Fibroblast of lung (primary cell): ENCODE data around the gene PCDHGC3. TPM values are rescaled to one million over a fixed set of nuclear protein-coding genes. Genes with fewer than 3 reads are reported as not detected.

ENCODE experiments used
- DNase-seq, 2 donors: peaks; one replicate each; pipeline versions ENCODE4 v3.0.0 to v3.0.0-alpha.2; 2010; ENCODE audit warnings: low read depth in 2 of 2
- H2AFZ ChIP-seq: 2 replicates; pipeline ENCODE4 v1.5.1; 2012; ENCODE audit warnings: low read length, control low read depth, inconsistent platforms
- H3K27ac ChIP-seq: 2 replicates; pipeline ENCODE4 v1.5.1; 2011; ENCODE audit warnings: low read length, control low read depth; ENCODE audit not compliant: insufficient read depth
- H3K27me3 ChIP-seq: 2 replicates; pipeline ENCODE4 v1.5.1; 2011; ENCODE audit warnings: mild to moderate bottlenecking, low read length; ENCODE audit not compliant: control insufficient read depth, insufficient read depth
- H3K36me3 ChIP-seq: 2 replicates; pipeline ENCODE4 v1.5.1; 2011; ENCODE audit warnings: low read length; ENCODE audit not compliant: control insufficient read depth, insufficient read depth
- H3K4me1 ChIP-seq: 2 replicates; pipeline ENCODE4 v1.5.1; 2011; ENCODE audit warnings: low read length; ENCODE audit not compliant: control insufficient read depth, insufficient read depth; ENCODE audit errors: extremely low read depth
- H3K4me2 ChIP-seq: 2 replicates; pipeline ENCODE4 v1.5.1; 2011; ENCODE audit warnings: low read length, control low read depth; ENCODE audit not compliant: insufficient read depth; ENCODE audit errors: extremely low read depth
- H3K4me3 ChIP-seq, 4 experiments: fragments of 200-600 bp in 1 of 4; sonication (generic) in 1 of 4; replicated peaks in 1 of 4; 2 replicates each; pipeline ENCODE4 v1.5.1; 2011 to 2016; ENCODE audit warnings: low read length in 4 of 4, low read depth in 3 of 4, mild to moderate bottlenecking in 3 of 4, control low read depth in 2 of 4, inconsistent platforms in 1 of 4, mixed read lengths in 1 of 4; ENCODE audit not compliant: insufficient read depth in 1 of 4; ENCODE audit errors: control extremely low read depth in 1 of 4
- H3K79me2 ChIP-seq: 2 replicates; pipeline ENCODE4 v1.5.1; 2012; ENCODE audit warnings: mild to moderate bottlenecking, low read length, inconsistent platforms; ENCODE audit not compliant: control insufficient read depth, insufficient read depth
- H3K9ac ChIP-seq: 2 replicates; pipeline ENCODE4 v1.5.1; 2011; ENCODE audit warnings: mild to moderate bottlenecking, low read length, control low read depth; ENCODE audit not compliant: insufficient read depth
- H3K9me3 ChIP-seq: 2 replicates; pipeline ENCODE4 v1.5.1; 2012; ENCODE audit warnings: low read depth, low read length; ENCODE audit not compliant: control insufficient read depth, insufficient read depth
- H4K20me1 ChIP-seq: 2 replicates; pipeline ENCODE4 v1.5.1; 2011; ENCODE audit warnings: low read length; ENCODE audit not compliant: control insufficient read depth, insufficient read depth; ENCODE audit errors: extremely low read depth
- CTCF ChIP-seq, 2 donors: IDR thresholded peaks in 1 of 2; conservative IDR thresholded peaks in 1 of 2; 1 replicate in 1 of 2; 2 replicates in 1 of 2; pipeline ENCODE4 v1.5.1; 2011 to 2012; ENCODE audit warnings: low read length in 2 of 2, control low read depth in 1 of 2, inconsistent platforms in 1 of 2, low read depth in 1 of 2, mild to moderate bottlenecking in 1 of 2
- EZH2 ChIP-seq: IDR thresholded peaks from 2 replicates; pipeline ENCODE4 v1.5.1; 2012; ENCODE audit warnings: low read length, control low read depth, mild to moderate bottlenecking; ENCODE audit errors: missing control alignments
- polyA plus RNA-seq, 2 donors: library from polyadenylated mRNA; depleted of rRNA in 1 of 2; stranded (reverse) in 1 of 2; unstranded in 1 of 2; fragments of >200 nt; gene quantifications; 2 replicates each; pipeline ENCODE4 v1.2.1, GENCODE V29; 2011 to 2012; ENCODE audit warnings: missing spikeins in 1 of 2
- total RNA-seq: library from RNA; depleted of rRNA; stranded (reverse); fragments of >200 nt; gene quantifications from 2 replicates; pipeline ENCODE4 v1.2.1, GENCODE V29; 2014

Gene PCDHGC3
- total and polyA plus RNA-seq, 2 donors (not counting 1 experiment from before 2014, with no cell fraction given), result 59.0 to 109 TPM

GRCh38 chr5:141507387-141508091, 31.8 kb downstream of the PCDHGC3 start:
- Histone ChIP-seq H3K4me2 (peak overlapping the region; percentile 83), H3K9ac (no peak overlapping the region), H2AFZ (no peak overlapping the region)

GRCh38 chr5:141508440-141508797, 32.7 kb downstream of the PCDHGC3 start:
- H3K9me3 ChIP-seq, result no peaks in the 10 kb centered on the region
- peak overlapping the region; percentile 29 for H3K9ac ChIP-seq
- H3K36me3 ChIP-seq, result peaks cover 22% of the 10 kb centered on the region
- TF ChIP-seq EZH2, result no peak
- no peak overlapping the region for H2AFZ ChIP-seq
- peak overlapping the region; percentile 83 for H3K4me2 ChIP-seq
- no peaks in the 10 kb centered on the region for H3K27me3 ChIP-seq
- H3K79me2 ChIP-seq, result peaks cover 1% of the 10 kb centered on the region
- H3K27ac ChIP-seq, result peak overlapping the region; percentile 80
- peaks cover 39% of the 10 kb centered on the region for H3K4me1 ChIP-seq
- peak overlapping the region in 3 of 4 experiments; percentile 3 to 52 (median 42) for H3K4me3 ChIP-seq
- peak in 1 of 2 donors; percentile 44 for DNase-seq
- H4K20me1 ChIP-seq, result no peaks in the 10 kb centered on the region

More at GRCh38 chr5:141507387-141508091, 31.8 kb downstream of the PCDHGC3 start:
- H3K9me3 ChIP-seq, result no peaks in the 10 kb centered on the region
- H3K4me1 ChIP-seq, result peaks cover 33% of the 10 kb centered on the region
- peak overlapping the region in 1 of 4 experiments; percentile 52 for H3K4me3 ChIP-seq
- peaks cover 1% of the 10 kb centered on the region for H3K79me2 ChIP-seq
- H3K36me3 ChIP-seq, result peaks cover 21% of the 10 kb centered on the region
- DNase-seq, result peak; percentile 89 to 96
- no peaks in the 10 kb centered on the region for H4K20me1 ChIP-seq
- H3K27me3 ChIP-seq, result no peaks in the 10 kb centered on the region
- peak overlapping the region; percentile 80 for H3K27ac ChIP-seq
- TF ChIP-seq CTCF (conservative IDR thresholded peaks at IDR 0.05 in 1 of 2, IDR thresholded peaks at IDR 0.05 in 1 of 2; ENCODE audit: low read depth in 1 of 2, low read length in 2 of 2) (no peak), EZH2 (no peak)

GRCh38 chr5:141508798-141509611, 33.2 kb downstream of the PCDHGC3 start:
- TF ChIP-seq CTCF (conservative IDR thresholded peaks at IDR 0.05 in 1 of 2, IDR thresholded peaks at IDR 0.05 in 1 of 2; ENCODE audit: low read depth in 1 of 2, low read length in 2 of 2) (no peak), EZH2 (no peak)
- Histone ChIP-seq H2AFZ (no peak overlapping the region), H3K4me1 (peaks cover 45% of the 10 kb centered on the region)

More at GRCh38 chr5:141508798-141509611, 33.2 kb downstream of the PCDHGC3 start:
- Histone ChIP-seq H3K4me2 (peak overlapping the region; percentile 83), H3K36me3 (peaks cover 22% of the 10 kb centered on the region), H3K4me3 (peak overlapping the region in 3 of 4 experiments; percentile 3 to 52 (median 42)), H3K79me2 (peaks cover 1% of the 10 kb centered on the region), H3K9me3 (no peaks in the 10 kb centered on the region), H4K20me1 (no peaks in the 10 kb centered on the region), H3K9ac (peak overlapping the region; percentile 49), H3K27ac (peak overlapping the region; percentile 80), H3K27me3 (no peaks in the 10 kb centered on the region)
- DNase-seq, result peak; percentile 94 to 97
